HG02973 (cell line): ENCODE data around the gene SERPINA12.
"Not testable (repeated sequence)": the region's sequence is repeated elsewhere in the genome, so short reads cannot be mapped to it uniquely, and the experiment has no call there.

Experiments
- ATAC-seq: cut with Tn5 transposase; IDR thresholded peaks from one replicate; pipeline ENCODE4 v1.9.1; 2021; ENCODE audit warnings: moderate library complexity; ENCODE audit not compliant: unreplicated experiment

Gene SERPINA12

DNA sequence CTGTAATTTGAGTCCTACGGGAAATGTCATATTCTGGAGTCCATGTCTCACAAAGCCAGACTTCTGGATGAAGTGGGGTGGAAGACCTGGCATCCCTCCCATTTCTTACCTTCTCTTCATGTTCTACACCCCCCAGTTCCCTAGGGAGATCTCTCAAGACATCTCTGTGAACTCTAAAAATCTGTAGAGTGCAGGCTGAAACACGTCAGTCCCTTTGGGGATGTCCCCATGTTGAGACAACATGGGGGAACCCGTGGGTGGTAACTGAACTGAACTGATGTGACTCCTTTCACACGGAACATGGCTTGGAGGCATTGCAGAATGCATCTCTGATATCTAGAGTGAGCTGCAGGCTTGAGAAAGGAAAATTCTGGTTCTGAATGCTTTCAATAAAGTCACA lies 15.2 kb downstream of the SERPINA12 start:
- peak; percentile 58 for ATAC-seq

DNA sequence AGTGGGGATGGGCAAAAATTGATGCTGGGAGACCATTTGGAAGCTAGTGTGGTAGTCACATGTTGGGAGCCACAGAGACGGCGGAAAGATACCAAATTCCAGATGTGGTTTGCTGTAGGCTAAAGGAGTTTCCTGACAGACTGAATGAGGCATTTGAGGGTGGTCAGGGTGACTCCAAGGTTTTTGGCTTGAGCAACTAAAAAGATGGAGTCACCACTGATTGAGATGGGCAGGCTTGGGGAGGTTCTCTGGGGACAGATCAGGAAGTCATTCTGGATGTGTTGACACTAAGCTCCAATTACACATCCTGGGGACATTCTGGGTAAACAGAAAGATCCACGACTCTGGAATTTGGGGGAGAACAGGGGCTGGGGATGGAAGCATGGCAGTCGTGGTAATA lies 17.8 kb downstream of the SERPINA12 start:
- no peak for ATAC-seq

DNA sequence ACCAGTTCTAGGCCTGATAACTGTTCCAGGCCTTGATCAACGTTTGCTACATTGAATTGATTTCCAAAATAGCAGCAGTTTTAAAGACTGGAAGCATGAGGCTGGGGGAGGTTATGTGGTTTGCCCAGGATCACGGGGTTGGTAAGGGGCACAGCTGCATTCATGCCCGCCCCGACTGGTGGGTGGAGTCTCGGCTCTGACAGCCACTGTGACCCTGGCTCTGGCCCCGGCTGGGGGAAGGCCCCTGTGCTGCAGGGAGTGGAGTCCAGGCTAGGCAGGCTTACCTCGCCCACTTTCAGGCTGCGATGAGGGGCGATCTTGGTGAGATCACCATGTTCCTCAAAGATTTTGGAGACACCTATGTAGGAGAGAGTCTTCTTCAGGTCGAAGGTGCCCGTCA lies 19.9 kb downstream of the SERPINA12 start:
- no peak for ATAC-seq

DNA sequence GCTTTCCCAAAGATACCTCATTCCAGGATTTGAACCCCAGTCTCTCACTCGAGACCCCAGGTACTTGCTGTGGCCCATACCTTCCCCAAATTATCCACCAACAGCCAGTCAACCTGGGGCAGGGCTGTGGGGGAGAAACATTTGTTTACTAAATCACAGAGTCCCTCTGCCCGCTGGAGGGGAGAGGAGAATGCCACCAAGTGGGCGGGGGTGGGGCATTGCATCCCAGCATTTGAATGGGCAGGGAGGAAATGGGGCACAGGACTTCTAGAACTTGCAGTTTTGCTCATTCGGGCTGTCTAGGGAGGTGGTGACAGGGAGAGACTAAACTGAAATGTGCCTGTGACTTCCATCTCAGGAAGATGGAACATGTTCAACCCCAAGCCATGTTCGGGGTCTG lies 22.4 kb downstream of the SERPINA12 start:
- no peak for ATAC-seq

DNA sequence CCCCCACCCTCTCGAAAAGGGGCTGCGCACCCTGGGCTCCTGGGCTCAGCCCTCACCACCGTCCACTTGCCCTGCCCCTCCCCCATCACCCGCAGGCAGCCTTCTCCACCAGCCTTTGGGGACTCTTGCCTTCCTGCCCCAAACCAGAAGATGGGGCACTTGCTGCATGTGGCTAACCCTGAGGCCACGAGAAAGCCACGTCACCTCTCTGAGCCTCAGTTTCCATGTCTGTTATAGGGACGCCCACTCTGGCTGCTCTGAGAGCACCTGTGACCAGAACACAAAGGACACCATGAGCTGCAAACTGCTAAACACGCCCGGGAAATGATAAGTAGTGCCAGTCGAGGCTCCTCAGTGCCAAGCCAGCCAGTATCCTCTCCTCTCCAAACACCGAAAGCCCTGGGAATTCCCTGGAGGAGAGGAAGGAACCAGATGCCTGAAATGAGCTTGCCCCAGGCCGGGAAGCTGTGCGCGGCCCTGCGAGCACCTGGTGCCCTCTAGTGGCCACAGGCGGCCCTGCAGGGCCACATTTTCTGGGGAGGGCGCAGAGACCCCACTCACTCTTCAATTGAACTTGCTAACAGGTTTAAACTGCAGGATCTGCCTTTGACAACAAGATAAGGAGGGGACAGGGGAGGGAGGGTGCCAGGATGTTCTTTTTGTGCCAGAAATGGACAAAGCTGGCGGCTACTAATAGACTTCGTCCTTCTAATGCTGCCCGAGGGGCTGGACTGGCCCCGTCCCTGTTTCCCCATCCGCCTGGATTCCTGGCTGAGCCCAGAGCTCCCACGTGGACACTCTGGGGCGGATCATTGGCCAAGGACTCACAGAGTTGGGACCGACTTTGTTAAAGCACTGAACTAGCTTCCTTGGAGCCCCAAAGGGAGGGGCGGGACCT lies 23.1 kb downstream of the SERPINA12 start:
- peak; percentile 58 for ATAC-seq

GRCh38 chr14:94484481-94484880 lies 24.8 kb downstream of the SERPINA12 start:
- ATAC-seq = no peak

- no peak for ATAC-seq
These were observed 25.5 kb downstream of the SERPINA12 start for GRCh38 chr14:94483729-94484275.

GRCh38 chr14:94483071-94483451 lies 26.2 kb downstream of the SERPINA12 start:
- no peak for ATAC-seq

GRCh38 chr14:94482132-94483070 lies 26.9 kb downstream of the SERPINA12 start:
- ATAC-seq = not testable (repeated sequence)

GRCh38 chr14:94481468-94482131 lies 27.7 kb downstream of the SERPINA12 start:
- no peak for ATAC-seq

GRCh38 chr14:94480809-94481208 lies 28.5 kb downstream of the SERPINA12 start:
- no peak for ATAC-seq

DNA sequence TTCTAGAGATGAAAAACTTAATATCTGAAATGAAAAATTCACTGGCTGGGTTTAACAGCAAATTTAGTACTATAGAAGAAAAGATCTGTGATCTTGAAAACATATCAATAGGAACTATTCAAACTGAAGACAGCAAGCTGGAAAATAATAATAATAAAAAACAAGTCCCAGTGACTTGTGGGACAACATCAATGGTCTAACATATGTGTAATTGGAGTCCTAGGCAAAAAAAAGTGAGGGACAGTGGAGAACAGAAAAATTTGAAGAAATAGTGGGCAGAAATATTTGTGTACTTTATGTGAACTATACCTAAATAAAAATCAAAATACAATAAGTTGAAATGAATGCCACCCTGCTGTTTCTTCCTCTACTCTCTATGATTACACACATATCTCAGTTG lies 30.8 kb downstream of the SERPINA12 start:
- ATAC-seq = no peak

GRCh38 chr14:94476023-94476422 lies 33.2 kb downstream of the SERPINA12 start, which contains the start of gene SERPINA9:
SERPINA9 (minus strand) TSS chr14:94476197; CDS start chr14:94469840, 6,357 bp downstream.
- no peak for ATAC-seq

- ATAC-seq = no peak
These were observed 34.7 kb downstream of the SERPINA12 start for GRCh38 chr14:94474581-94475031.

DNA sequence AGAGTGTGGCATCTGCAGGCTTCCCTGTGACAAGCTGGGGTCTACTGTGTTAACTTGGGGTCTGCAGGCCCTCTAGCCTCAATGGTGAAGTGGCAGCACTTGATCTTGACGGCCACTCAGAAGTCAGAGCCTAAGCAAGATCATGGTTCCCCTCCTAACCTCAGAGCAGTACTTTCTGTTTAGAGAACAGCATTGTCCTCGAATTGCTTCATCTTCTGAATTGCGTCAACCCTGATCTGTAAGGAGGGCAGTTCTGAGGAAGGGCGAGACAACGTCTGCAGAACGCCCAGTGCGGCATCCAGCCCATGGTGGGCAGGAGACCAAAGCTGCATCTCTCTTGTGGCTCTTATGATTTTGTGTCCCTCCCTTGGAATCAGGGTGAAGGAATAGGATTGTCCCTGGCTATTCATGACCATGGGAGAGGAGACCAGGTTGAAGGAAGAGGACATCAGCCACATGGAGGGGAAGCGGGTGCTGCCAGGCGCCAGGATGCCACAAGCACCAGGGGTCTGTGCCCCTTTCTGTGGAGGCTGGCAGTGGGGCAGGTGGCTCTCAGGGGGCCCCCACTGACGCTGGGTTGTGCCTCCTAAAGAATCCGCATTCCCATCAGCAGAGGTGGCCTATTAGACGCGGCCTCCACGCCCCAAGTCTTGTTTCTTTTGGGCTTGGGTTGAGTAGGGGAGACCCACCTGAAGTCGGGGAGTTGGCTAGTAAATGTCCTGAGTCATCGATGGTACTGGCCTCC lies 35.4 kb downstream of the SERPINA12 start:
- no peak for ATAC-seq

DNA sequence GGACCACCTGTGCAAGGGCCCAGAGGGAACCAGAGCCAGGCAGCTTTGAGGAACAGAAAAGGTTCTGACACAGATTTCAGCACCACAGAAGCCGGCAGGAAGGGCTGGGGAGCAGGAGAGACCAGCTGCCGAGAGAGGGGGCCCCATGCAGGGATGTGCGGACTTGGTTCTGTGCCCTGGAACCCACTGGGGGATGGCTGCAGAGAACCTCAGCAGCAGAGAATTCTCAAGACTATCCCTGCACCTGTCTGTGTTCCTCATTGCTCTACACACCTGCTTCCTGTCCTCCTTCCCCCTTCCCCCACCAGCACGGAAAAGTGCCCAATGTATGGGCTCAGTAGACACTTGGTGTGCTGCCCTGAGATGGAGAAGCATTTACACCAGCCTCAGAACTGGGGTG lies 36.4 kb downstream of the SERPINA12 start:
- ATAC-seq = no peak

DNA sequence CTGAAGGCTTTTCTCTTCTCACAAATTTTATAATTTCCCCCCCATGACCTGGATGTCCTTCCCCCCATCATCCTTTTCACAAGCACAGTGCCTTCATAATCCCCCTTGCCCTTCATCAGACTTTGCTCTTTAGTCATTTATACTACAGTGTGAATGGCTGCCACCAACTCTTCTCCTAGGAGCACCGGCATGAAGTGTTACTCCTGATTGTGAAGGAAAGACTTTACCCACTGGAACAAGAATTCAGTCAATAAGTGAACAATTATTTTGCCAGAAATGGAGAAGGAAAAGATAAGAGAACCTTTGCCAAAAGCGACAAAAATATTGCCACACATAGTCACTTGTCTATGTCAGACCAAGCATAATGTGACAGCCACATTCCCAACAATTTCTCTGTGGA lies 38.2 kb downstream of the SERPINA12 start:
- ATAC-seq = no peak

DNA sequence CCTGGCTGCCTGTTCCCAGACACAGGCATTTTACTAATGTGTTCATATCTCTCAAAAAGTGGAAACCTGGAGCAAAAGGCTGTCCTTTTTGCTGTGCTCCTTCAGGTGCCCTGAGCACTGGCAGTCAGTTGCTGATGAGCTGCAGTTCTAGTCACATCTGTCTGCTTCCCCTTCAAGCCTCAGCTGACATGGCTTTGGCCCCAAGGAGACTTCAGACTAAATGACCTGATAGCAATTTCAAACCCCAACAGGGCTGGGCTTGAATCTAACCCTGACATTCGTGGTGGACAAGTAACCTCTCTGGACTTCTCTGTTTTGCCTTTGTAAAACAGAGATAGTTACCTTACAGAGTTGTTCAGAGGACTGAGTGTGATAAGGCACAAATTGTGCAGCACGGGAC lies 39.0 kb downstream of the SERPINA12 start:
- no peak for ATAC-seq

- no peak for ATAC-seq
These were observed 40.0 kb downstream of the SERPINA12 start for GRCh38 chr14:94469261-94469660.
